ENCODE results near the gene NECTIN2.
"Not testable (repeated sequence)": the region's sequence is repeated elsewhere in the genome, so short reads cannot be mapped to it uniquely, and the experiment has no call there.

NECTIN2 gene

DNA sequence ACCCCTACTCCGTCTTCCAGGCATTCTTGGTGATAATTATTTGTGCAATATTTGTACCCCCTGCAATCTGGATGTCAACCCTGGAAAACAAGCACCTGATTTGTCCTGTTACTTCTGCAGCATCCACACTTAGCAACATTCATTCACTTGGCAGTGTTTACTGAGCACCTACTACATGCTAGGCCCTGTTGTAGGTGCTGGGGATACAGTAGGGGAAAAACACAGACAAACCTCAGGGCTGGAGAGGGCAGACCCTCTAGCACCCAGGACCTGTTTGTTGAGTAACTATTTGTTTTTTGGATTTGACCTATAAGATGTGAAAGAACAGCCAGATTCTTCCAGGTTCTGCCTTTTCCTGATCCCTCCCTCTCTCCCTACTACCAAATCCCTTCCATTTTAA lies 9.5 kb downstream of the NECTIN2 start:
- DNase-seq, result no peak

GRCh38 chr19:44856421-44857083 lies 10.5 kb downstream of the NECTIN2 start:
- no peak for DNase-seq

DNA sequence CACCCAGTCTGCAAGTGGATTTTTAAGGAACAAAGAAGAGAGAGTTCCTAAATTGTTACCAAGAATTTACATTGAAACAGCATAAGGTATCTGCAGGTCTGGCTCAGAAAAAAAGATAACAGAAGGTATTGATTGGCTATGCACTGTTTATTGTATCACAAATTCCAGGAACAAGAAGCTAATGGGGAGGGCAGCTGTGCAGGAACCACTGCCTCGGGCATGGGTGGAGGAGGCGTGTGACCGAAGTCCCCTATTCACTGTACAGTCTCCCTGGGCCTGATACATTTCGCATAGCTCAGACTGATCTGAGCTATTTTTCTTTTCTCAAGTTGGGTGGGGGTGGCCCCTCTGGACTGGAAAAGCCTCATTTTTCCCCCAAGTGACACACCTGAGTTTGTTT lies 11.7 kb downstream of the NECTIN2 start:
- DNase-seq, result no peak

GRCh38 chr19:44861576-44861975 lies 15.5 kb downstream of the NECTIN2 start:
- not testable (repeated sequence) for DNase-seq

- no peak for DNase-seq
Measured at GRCh38 chr19:44863990-44864389, 17.9 kb downstream of the NECTIN2 start.

DNA sequence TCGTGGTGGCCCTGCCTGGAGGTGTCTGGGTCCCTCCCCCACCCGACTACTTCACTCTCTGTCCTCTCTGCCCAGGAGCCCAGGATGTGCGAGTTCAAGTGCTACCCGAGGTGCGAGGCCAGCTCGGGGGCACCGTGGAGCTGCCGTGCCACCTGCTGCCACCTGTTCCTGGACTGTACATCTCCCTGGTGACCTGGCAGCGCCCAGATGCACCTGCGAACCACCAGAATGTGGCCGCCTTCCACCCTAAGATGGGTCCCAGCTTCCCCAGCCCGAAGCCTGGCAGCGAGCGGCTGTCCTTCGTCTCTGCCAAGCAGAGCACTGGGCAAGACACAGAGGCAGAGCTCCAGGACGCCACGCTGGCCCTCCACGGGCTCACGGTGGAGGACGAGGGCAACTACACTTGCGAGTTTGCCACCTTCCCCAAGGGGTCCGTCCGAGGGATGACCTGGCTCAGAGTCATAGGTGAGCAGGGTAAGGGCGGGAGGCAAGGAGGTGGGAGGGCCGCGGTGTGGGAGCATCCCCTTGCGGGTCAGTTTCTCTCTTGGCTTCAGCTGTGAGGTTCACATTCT lies 19.2 kb downstream of the NECTIN2 start:
- DNase-seq, result no peak

DNA sequence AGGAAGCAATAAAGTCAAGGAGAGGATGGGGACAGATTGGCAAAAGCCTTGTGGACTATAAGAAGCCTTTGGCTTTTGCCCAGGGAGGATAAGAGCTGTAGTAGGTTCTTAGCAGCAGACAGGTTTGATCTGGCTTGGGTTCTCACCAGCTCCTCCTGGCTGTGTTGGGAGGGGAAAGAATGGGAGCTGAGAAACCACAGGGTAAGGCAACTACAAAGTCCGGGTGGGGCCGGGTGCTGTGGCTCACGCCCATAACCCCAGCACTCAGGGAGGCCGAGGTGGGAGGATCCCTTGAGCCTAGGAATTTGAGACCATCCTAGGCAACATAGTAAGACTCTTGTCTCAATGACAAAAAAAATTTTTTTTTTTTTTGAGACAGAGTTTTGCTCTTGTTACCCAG lies 20.6 kb downstream of the NECTIN2 start:
- no peak for DNase-seq

- DNase-seq, result no peak
Measured at GRCh38 chr19:44867578-44867977, 21.5 kb downstream of the NECTIN2 start.

- DNase-seq, result no peak
Measured at GRCh38 chr19:44869733-44870470, 23.8 kb downstream of the NECTIN2 start.

- no peak for DNase-seq
Measured at GRCh38 chr19:44871809-44872208, 25.7 kb downstream of the NECTIN2 start.

DNA sequence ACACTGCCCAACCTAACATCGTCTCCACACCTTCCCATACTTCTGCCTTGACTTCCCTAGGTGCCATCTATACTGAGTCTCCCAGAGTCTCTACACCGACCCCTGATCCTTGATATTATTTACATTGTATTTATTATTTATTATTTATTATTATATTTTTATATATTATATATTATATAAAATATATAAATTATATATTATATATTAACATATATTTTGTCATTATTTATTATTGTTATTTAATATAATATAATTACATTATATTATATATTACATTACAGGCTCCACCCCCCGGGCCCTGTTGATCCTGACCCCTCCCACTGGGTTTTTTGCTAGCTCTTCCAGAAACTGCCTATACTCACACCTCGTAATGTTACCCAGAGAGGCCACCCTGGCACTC lies 26.6 kb downstream of the NECTIN2 start:
- no peak for DNase-seq

GRCh38 chr19:44874317-44874716 lies 28.2 kb downstream of the NECTIN2 start:
- no peak for DNase-seq

DNA sequence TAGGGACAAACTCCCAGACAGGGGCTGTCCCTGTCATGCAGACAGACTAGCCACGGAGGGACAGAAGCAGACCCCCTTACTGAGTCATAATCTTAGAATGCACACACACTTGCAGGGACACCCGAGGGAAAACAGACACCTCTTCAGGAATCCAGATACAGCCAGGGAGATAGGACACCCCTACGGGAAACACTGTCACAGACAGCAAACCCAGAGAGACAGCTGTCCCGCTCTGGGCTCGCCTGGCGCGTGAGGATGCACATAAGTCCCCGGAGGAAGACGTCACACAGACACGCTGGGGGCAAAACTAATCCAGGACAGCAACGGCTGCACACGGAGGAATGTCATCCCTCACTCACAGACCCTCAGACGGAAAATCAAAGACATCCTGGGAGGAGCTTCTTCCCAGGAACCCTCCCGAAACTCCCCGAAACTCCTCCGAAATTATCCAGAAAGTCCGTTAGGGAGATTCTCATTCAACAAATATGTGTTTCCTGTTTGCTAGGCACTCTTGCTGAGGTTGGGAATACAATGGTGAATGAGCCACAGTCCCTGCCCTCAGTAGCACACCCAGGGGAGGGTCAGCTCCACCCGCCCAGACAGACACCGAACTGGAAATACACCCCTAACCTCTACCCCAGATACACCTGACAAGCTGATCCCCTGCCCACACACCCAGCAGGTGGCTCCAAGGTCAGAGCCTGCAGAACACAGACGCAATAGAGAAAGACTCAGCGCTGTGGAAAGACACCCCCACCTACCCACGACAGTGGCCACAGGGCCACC lies 29.8 kb downstream of the NECTIN2 start:
- no peak for DNase-seq

GRCh38 chr19:44876930-44877535 lies 30.9 kb downstream of the NECTIN2 start:
- DNase-seq, result no peak

DNA sequence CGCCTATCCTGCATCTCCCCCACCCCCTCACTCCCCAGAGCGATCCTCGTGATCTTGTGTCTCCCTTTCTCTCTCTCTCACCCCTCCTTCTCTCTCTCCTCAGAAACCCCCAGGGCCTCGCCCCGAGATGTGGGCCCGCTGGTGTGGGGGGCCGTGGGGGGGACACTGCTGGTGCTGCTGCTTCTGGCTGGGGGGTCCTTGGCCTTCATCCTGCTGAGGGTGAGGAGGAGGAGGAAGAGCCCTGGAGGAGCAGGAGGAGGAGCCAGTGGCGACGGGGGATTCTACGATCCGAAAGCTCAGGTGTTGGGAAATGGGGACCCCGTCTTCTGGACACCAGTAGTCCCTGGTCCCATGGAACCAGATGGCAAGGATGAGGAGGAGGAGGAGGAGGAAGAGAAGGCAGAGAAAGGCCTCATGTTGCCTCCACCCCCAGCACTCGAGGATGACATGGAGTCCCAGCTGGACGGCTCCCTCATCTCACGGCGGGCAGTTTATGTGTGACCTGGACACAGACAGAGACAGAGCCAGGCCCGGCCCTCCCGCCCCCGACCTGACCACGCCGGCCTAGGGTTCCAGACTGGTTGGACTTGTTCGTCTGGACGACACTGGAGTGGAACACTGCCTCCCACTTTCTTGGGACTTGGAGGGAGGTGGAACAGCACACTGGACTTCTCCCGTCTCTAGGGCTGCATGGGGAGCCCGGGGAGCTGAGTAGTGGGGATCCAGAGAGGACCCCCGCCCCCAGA lies 32.2 kb downstream of the NECTIN2 start:
- DNase-seq, result no peak

GRCh38 chr19:44879309-44880065 lies 33.4 kb downstream of the NECTIN2 start:
- no peak for DNase-seq

- DNase-seq, result no peak
Measured at GRCh38 chr19:44882063-44882462, 36.0 kb downstream of the NECTIN2 start.

- DNase-seq, result not testable (repeated sequence)
Measured at GRCh38 chr19:44882619-44883397, 36.7 kb downstream of the NECTIN2 start.

DNA sequence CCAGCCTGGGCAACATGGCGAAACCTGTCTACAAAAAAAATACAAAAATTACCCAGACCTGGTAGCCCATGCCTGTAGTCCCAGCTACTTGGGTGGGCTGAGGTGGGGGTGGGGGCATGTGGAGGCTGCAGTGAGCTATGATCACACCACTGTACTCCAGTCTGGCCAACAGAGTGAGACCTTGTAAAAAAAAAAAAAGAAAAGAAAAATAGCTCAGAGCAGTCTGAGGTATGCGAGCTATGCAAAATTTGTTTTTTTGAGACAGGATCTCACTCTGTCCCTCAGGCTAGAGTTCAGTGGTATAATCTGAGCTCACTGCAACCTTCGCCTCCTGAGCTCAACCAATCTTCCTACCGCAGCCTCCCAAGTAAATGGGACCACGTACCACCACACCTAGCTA lies 37.8 kb downstream of the NECTIN2 start:
- no peak for DNase-seq

- DNase-seq, result no peak
Measured at GRCh38 chr19:44884566-44884965, 38.5 kb downstream of the NECTIN2 start.

GRCh38 chr19:44886141-44886540 lies 40.0 kb downstream of the NECTIN2 start:
- DNase-seq, result no peak
